ENCODE measurements around the gene PVALEF.

DNA sequence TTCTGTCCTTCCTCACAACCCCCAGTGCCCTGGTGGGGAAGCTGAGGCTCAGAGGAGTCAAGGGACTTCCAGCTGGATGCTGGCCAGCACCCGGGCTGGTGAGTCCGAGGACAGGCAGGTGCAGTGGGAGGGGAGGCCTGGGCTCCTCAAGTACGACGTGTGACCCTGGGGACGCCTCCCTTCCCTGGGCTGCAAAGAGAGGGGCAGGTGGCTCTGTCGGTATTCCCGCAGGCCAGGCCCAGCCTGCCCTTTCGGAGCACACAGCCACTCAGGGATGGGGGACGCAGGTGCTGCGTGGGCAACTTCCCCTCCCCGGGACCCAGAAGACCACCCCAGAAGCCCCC is 33.1 kb upstream of the PVALEF start:
- no peak for TF ChIP-seq POLR2A (IDR thresholded peaks at IDR 0.05)
- TF ChIP-seq, protein P1, sequence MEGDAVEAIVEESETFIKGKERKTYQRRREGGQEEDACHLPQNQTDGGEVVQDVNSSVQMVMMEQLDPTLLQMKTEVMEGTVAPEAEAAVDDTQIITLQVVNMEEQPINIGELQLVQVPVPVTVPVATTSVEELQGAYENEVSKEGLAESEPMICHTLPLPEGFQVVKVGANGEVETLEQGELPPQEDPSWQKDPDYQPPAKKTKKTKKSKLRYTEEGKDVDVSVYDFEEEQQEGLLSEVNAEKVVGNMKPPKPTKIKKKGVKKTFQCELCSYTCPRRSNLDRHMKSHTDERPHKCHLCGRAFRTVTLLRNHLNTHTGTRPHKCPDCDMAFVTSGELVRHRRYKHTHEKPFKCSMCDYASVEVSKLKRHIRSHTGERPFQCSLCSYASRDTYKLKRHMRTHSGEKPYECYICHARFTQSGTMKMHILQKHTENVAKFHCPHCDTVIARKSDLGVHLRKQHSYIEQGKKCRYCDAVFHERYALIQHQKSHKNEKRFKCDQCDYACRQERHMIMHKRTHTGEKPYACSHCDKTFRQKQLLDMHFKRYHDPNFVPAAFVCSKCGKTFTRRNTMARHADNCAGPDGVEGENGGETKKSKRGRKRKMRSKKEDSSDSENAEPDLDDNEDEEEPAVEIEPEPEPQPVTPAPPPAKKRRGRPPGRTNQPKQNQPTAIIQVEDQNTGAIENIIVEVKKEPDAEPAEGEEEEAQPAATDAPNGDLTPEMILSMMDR (IDR thresholded peaks at IDR 0.05) = no peak
- TF ChIP-seq POLR2AphosphoS5 (IDR thresholded peaks at IDR 0.05) = no peak
